ENCODE measurements around the gene COMMD7.
"Not testable (repeated sequence)": the region's sequence is repeated elsewhere in the genome, so short reads cannot be mapped to it uniquely, and the experiment has no call there.

Gene COMMD7

DNA sequence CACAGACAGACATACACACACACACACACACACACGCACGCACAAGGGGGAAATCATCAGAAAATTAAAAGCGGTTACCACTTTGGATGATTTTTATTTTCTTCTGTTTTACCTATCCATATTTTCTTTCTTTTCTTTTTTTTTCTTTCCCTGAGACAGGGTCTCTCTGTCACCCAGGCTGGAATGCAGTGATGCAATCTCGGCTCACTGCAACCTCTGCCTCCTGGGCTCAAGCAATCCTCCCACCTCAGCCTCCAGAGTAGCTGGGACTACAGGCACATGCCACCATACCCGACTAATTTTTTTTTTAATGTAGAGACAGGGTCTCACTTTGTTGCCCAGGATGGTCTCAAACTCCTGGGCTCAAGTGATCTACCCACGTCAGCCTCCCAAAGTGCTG, 14.8 kb downstream of the COMMD7 start:
- H3K27me3 ChIP-seq (replicated peaks in 2 of 5; ENCODE audit: control insufficient read depth in 4 of 5, insufficient read depth in 5 of 5, low read length in 4 of 5); CTCF ChIA-PET; H3K4me3 ChIP-seq (ENCODE audit: control insufficient read depth in 1 of 7, extremely low read depth in 1 of 7, insufficient read depth in 4 of 7, low read depth in 2 of 7, low read length in 6 of 7); DNase-seq; H3K27ac ChIP-seq (ENCODE audit: insufficient read depth in 1 of 2, low read depth in 1 of 2, low read length in 2 of 2, poor library complexity in 1 of 2, severe bottlenecking in 2 of 2); H3K9me3 ChIP-seq (ENCODE audit: control extremely low read depth in 1 of 5, control insufficient read depth in 4 of 5, insufficient read depth in 2 of 5, low read depth in 1 of 5, low read length in 4 of 5): not testable (repeated sequence)
- POLR2A ChIA-PET, result interaction anchor here (0.6 kb wide), 1 partner anchor 454 kb away, joined by 3 read pairs; no protein-coding TSS in a partner anchor
- peaks cover 0 to 14% (median 12%) of the 10 kb centered on the region in 4 experiments for H3K4me1 ChIP-seq (ENCODE audit: control extremely low read depth in 1 of 4, control insufficient read depth in 4 of 4, insufficient read depth in 4 of 4, low read length in 3 of 4)
- H3K36me3 ChIP-seq (ENCODE audit: control insufficient read depth in 4 of 4, insufficient read depth in 4 of 4, low read length in 3 of 4), result peaks cover 2 to 38% (median 28%) of the 10 kb centered on the region in 4 experiments
- 95% methylated on average over 2 of the region's 6 CpGs for WGBS (ENCODE audit: insufficient coverage)

DNA sequence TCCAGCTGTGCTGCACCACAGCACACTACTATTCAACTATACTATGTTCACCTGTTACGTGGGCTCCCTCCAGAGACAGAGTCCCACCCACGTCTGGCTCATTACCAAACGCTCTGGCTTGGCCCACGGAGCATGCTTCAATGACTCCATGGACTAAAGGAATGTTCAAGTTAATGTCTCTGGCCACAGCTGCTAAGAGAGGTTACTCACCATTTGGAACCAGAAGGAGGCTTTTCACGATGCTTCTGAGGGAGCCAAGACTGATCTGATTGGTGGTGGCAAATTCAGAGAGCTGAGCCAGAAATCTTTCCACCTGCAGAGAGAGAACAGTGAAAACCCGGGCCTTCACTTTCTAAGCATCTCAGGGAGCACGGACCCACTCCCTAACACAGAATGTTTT, 15.6 kb downstream of the COMMD7 start:
- peaks cover 2 to 37% (median 26%) of the 10 kb centered on the region in 4 experiments for H3K36me3 ChIP-seq (ENCODE audit: control insufficient read depth in 4 of 4, insufficient read depth in 4 of 4, low read length in 3 of 4)
- CTCF ChIA-PET, result interaction anchor here (0.8 to 1.1 kb wide), 2 partner anchors 52 to 55 kb away, joined by 3 read pairs; no protein-coding TSS in a partner anchor
- no peaks in the 10 kb centered on the region for H3K27me3 ChIP-seq (replicated peaks in 2 of 5; ENCODE audit: control insufficient read depth in 4 of 5, insufficient read depth in 5 of 5, low read length in 4 of 5)
- H3K4me1 ChIP-seq (ENCODE audit: control extremely low read depth in 1 of 4, control insufficient read depth in 4 of 4, insufficient read depth in 4 of 4, low read length in 3 of 4), result peaks cover 0 to 14% (median 12%) of the 10 kb centered on the region in 4 experiments
- no peak overlapping the region for H3K27ac ChIP-seq (ENCODE audit: insufficient read depth in 1 of 2, low read depth in 1 of 2, low read length in 2 of 2, poor library complexity in 1 of 2, severe bottlenecking in 2 of 2)
- DNase-seq, result no peak
- POLR2A ChIA-PET, result no interaction called here
- no peak overlapping the region for H3K4me3 ChIP-seq (ENCODE audit: control insufficient read depth in 1 of 7, extremely low read depth in 1 of 7, insufficient read depth in 4 of 7, low read depth in 2 of 7, low read length in 6 of 7)
- WGBS (ENCODE audit: insufficient coverage), result 100% methylated on average over 7 of the region's 7 CpGs
- no peaks in the 10 kb centered on the region for H3K9me3 ChIP-seq (ENCODE audit: control extremely low read depth in 1 of 5, control insufficient read depth in 4 of 5, insufficient read depth in 2 of 5, low read depth in 1 of 5, low read length in 4 of 5)

DNA sequence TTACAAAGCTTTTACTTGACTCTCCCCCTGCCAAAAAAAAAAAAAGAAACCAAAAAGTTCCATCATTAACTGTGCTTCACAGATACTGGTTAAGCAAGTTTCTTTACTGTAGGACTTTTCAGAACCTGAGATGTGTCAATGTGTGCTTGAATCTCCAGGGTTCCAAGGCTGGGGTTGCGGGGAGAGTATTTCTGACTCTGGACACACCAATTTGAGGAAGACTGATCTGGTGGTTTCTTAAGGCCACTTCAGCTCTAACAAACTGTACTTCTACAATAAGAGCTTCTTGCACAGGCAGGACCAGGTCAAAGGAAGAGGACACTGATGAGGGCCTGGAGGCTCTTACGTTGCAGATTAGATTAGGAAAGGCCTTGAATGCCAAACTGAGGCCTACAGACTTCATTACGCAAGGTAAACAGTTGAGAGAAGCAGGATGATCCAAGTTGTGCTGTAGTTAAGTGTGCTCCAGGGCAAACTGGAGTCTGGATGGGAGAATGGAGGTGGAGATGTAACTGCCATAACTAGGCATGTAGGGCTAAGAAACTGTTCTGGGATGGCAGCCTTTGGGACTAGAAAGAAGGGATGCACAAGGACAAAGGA, 24.4 kb downstream of the COMMD7 start:
- Histone ChIP-seq H3K36me3 (ENCODE audit: control insufficient read depth in 4 of 4, insufficient read depth in 4 of 4, low read length in 3 of 4) (peaks cover 10 to 57% (median 32%) of the 10 kb centered on the region in 4 experiments), H3K9me3 (ENCODE audit: control extremely low read depth in 1 of 5, control insufficient read depth in 4 of 5, insufficient read depth in 2 of 5, low read depth in 1 of 5, low read length in 4 of 5) (no peaks in the 10 kb centered on the region), H3K4me1 (ENCODE audit: control extremely low read depth in 1 of 4, control insufficient read depth in 4 of 4, insufficient read depth in 4 of 4, low read length in 3 of 4) (no peaks in the 10 kb centered on the region), H3K27ac (ENCODE audit: insufficient read depth in 1 of 2, low read depth in 1 of 2, low read length in 2 of 2, poor library complexity in 1 of 2, severe bottlenecking in 2 of 2) (no peak overlapping the region), H3K4me3 (ENCODE audit: control insufficient read depth in 1 of 7, extremely low read depth in 1 of 7, insufficient read depth in 4 of 7, low read depth in 2 of 7, low read length in 6 of 7) (no peak overlapping the region), H3K27me3 (replicated peaks in 2 of 5; ENCODE audit: control insufficient read depth in 4 of 5, insufficient read depth in 5 of 5, low read length in 4 of 5) (no peaks in the 10 kb centered on the region)
- CTCF ChIA-PET, result interaction anchor here (1.3 to 1.5 kb wide), 2 partner anchors 11 to 58 kb away, joined by 4 to 6 read pairs; no protein-coding TSS in a partner anchor
- POLR2A ChIA-PET, result interaction anchor here (0.6 kb wide), 1 partner anchor 19 kb away, joined by 4 read pairs; no protein-coding TSS in a partner anchor
- WGBS (ENCODE audit: insufficient coverage), result 93% methylated on average over 2 of the region's 3 CpGs
- no peak for DNase-seq

DNA sequence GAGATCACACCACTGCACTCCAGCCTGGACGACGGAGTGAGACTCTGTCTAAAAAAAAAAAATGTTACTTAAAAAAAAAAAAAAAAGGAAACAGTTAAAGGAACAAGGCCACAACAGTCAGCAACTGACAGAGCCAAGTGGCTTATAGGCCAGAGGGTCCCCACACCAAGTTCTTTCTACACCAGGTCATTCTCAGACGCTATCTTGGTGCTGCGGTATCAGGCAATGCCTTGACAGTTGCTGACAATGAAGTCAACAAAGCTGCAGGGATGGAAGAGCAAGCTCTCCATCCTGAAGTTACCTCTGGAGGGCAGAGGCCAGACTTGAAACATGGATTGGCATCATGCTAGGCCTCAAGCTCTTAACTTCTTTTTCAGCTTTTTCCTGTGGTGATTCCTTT, 31.9 kb downstream of the COMMD7 start:
- H3K9me3 ChIP-seq (ENCODE audit: control extremely low read depth in 1 of 5, control insufficient read depth in 4 of 5, insufficient read depth in 2 of 5, low read depth in 1 of 5, low read length in 4 of 5), result no peaks in the 10 kb centered on the region
- H3K4me1 ChIP-seq (ENCODE audit: control extremely low read depth in 1 of 4, control insufficient read depth in 4 of 4, insufficient read depth in 4 of 4, low read length in 3 of 4), result peaks cover 3 to 45% (median 26%) of the 10 kb centered on the region in 4 experiments
- no peak overlapping the region for H3K4me3 ChIP-seq (ENCODE audit: control insufficient read depth in 1 of 7, extremely low read depth in 1 of 7, insufficient read depth in 4 of 7, low read depth in 2 of 7, low read length in 6 of 7)
- ChIA-PET POLR2A (interaction anchor here (0.6 to 1.1 kb wide), 3 partner anchors 25 to 84 kb away, joined by 3 to 4 read pairs (median 3); no protein-coding TSS in a partner anchor), CTCF (interaction anchor here (0.7 to 5.4 kb wide), 7 partner anchors 14 to 190 kb away, joined by 3 to 28 read pairs (median 3); partner anchors contain the start of gene C20orf203)
- no peaks in the 10 kb centered on the region for H3K27me3 ChIP-seq (replicated peaks in 2 of 5; ENCODE audit: control insufficient read depth in 4 of 5, insufficient read depth in 5 of 5, low read length in 4 of 5)
- peaks cover 2 to 26% (median 17%) of the 10 kb centered on the region in 4 experiments for H3K36me3 ChIP-seq (ENCODE audit: control insufficient read depth in 4 of 4, insufficient read depth in 4 of 4, low read length in 3 of 4)
- H3K27ac ChIP-seq (ENCODE audit: insufficient read depth in 1 of 2, low read depth in 1 of 2, low read length in 2 of 2, poor library complexity in 1 of 2, severe bottlenecking in 2 of 2), result peak overlapping the region in 1 of 2 experiments; percentile 50
- DNase-seq, result peak; percentile 15 to 55 (median 45)
- 49% methylated on average over 2 of the region's 4 CpGs for WGBS (ENCODE audit: insufficient coverage)

DNA sequence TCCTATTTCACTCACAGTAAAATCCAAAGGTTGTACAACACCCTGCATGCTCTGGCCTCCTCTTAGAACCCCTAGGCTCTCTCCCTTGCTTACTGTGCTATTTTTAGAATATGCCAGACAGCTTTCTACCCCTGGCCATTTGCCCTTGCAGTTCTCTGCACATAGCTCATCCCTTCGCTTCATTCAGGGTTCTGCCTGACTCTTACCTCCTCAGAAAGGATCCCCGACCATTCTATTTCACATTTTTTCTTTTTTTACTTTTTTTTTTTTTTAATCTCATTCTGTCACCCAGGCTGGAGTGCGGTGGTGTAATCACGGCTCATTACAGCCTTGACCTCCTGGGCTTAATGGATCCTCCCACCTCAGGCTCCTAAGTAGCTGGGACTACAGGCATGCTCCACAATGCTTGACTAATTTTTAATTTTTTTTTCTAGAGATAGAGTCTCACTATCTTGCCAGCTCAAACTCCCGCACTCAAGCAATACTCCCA, 33.6 kb downstream of the COMMD7 start:
- peaks cover 5 to 35% (median 16%) of the 10 kb centered on the region in 4 experiments for H3K36me3 ChIP-seq (ENCODE audit: control insufficient read depth in 4 of 4, insufficient read depth in 4 of 4, low read length in 3 of 4)
- 100% methylated on average over 4 of the region's 5 CpGs for WGBS (ENCODE audit: insufficient coverage)
- POLR2A ChIA-PET, result interaction anchor here (0.8 to 1.2 kb wide), 2 partner anchors 12 to 226 kb away, joined by 3 read pairs; no protein-coding TSS in a partner anchor
- CTCF ChIA-PET, result interaction anchor here (1.7 to 5.4 kb wide), 2 partner anchors 22 to 36 kb away, joined by 4 to 28 read pairs; partner anchors contain the start of gene C20orf203
- no peak overlapping the region for H3K4me3 ChIP-seq (ENCODE audit: control insufficient read depth in 1 of 7, extremely low read depth in 1 of 7, insufficient read depth in 4 of 7, low read depth in 2 of 7, low read length in 6 of 7)
- H3K27me3 ChIP-seq (replicated peaks in 2 of 5; ENCODE audit: control insufficient read depth in 4 of 5, insufficient read depth in 5 of 5, low read length in 4 of 5), result no peaks in the 10 kb centered on the region
- no peaks in the 10 kb centered on the region for H3K9me3 ChIP-seq (ENCODE audit: control extremely low read depth in 1 of 5, control insufficient read depth in 4 of 5, insufficient read depth in 2 of 5, low read depth in 1 of 5, low read length in 4 of 5)
- peaks cover 3 to 45% (median 26%) of the 10 kb centered on the region in 4 experiments for H3K4me1 ChIP-seq (ENCODE audit: control extremely low read depth in 1 of 4, control insufficient read depth in 4 of 4, insufficient read depth in 4 of 4, low read length in 3 of 4)
- DNase-seq, result no peak
- H3K27ac ChIP-seq (ENCODE audit: insufficient read depth in 1 of 2, low read depth in 1 of 2, low read length in 2 of 2, poor library complexity in 1 of 2, severe bottlenecking in 2 of 2), result peak overlapping the region in 1 of 2 experiments; percentile 25

DNA sequence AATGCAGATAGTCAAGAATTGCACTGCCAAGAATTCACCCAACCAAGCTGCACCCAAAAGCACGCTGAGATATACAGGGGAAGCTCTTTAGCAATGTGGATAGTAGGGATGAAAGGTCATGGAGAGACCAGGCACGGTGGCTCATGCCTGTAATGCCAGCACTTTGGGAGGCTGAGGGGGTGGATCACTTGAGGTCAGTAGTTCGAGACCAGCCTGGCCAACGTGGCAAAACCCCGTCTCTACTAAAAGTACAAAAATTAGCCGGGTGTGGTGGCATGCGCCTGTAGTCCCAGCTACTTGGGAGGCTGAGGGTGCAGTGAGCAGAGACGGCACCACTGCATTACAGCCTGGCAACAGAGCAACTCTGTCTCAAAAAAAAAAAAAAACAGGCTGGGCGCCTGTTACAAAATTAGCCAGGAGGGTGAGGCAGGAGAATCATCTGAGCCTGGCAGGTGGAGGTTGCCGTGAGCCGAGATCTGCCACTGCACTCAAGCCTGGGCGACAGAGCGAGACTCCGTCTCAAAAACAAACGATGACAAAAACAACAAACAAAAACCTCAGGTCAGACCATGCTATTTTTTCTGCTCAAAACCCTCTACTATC, 34.1 kb downstream of the COMMD7 start:
- POLR2A ChIA-PET, result interaction anchor here (0.6 to 0.8 kb wide), 2 partner anchors 169 to 226 kb away, joined by 3 read pairs; no protein-coding TSS in a partner anchor
- H3K36me3 ChIP-seq (ENCODE audit: control insufficient read depth in 4 of 4, insufficient read depth in 4 of 4, low read length in 3 of 4), result peaks cover 10 to 39% (median 18%) of the 10 kb centered on the region in 4 experiments
- H3K9me3 ChIP-seq (ENCODE audit: control extremely low read depth in 1 of 5, control insufficient read depth in 4 of 5, insufficient read depth in 2 of 5, low read depth in 1 of 5, low read length in 4 of 5); H3K4me3 ChIP-seq (ENCODE audit: control insufficient read depth in 1 of 7, extremely low read depth in 1 of 7, insufficient read depth in 4 of 7, low read depth in 2 of 7, low read length in 6 of 7); H3K27me3 ChIP-seq (replicated peaks in 2 of 5; ENCODE audit: control insufficient read depth in 4 of 5, insufficient read depth in 5 of 5, low read length in 4 of 5); DNase-seq: not testable (repeated sequence)
- peak overlapping the region in 1 of 2 experiments; percentile 7 for H3K27ac ChIP-seq (ENCODE audit: insufficient read depth in 1 of 2, low read depth in 1 of 2, low read length in 2 of 2, poor library complexity in 1 of 2, severe bottlenecking in 2 of 2)
- WGBS (ENCODE audit: insufficient coverage), result 97% methylated on average over 15 of the region's 15 CpGs
- H3K4me1 ChIP-seq (ENCODE audit: control extremely low read depth in 1 of 4, control insufficient read depth in 4 of 4, insufficient read depth in 4 of 4, low read length in 3 of 4), result peaks cover 3 to 45% (median 26%) of the 10 kb centered on the region in 4 experiments
- CTCF ChIA-PET, result interaction anchor here (0.5 to 5.4 kb wide), 3 partner anchors 21 to 61 kb away, joined by 4 to 28 read pairs (median 4); partner anchors contain the start of gene C20orf203

All from common myeloid progenitor, CD34-positive (primary cell).